OCI-LY3 (cell line): Measurements from ENCODE around the gene INSIG2.

Source experiments
- H2AFZ ChIP-seq: fragments of 200-600, 300-600 bp; shearing (Covaris generic); 2 replicates; pipeline ENCODE4 v1.6.0; 2014; ENCODE audit warnings: antibody characterized with exemption, low read depth, low read length
- H3K27ac ChIP-seq: fragments of 200-600, 300-600 bp; sonication (generic); 2 replicates; pipeline ENCODE4 v1.5.1; 2014; ENCODE audit warnings: mild to moderate bottlenecking, low read length, moderate library complexity, mixed read lengths
- H3K27me3 ChIP-seq: fragments of 200-600, 300-600 bp; sonication (generic); 2 replicates; pipeline ENCODE4 v1.6.1; 2014; ENCODE audit warnings: low read depth, low read length, mixed read lengths
- H3K36me3 ChIP-seq: fragments of 200-600, 300-600 bp; sonication (generic); replicated peaks from 2 replicates; pipeline ENCODE3; 2014; ENCODE audit warnings: low read depth, low read length, mixed read lengths
- H3K4me1 ChIP-seq: fragments of 300-600, 200-600 bp; sonication (generic); 2 replicates; pipeline ENCODE4 v1.6.1; 2014; ENCODE audit warnings: low read length, mixed read lengths
- H3K4me2 ChIP-seq: fragments of 200-600, 300-600 bp; sonication (generic); 2 replicates; pipeline ENCODE4 v1.6.1; 2014; ENCODE audit warnings: low read length, mixed read lengths
- H3K4me3 ChIP-seq: fragments of 300-600, 200-600 bp; sonication (generic); 2 replicates; pipeline ENCODE4 v1.5.1; 2014; ENCODE audit warnings: antibody characterized with exemption, mild to moderate bottlenecking, low read length, moderate library complexity
- H3K79me2 ChIP-seq: fragments of 300-600, 200-600 bp; shearing (Covaris generic); 2 replicates; pipeline ENCODE4 v1.6.1; 2014; ENCODE audit warnings: mild to moderate bottlenecking, low read length, mixed read lengths
- H3K9ac ChIP-seq: fragments of 300-600, 200-600 bp; shearing (Covaris generic); 2 replicates; pipeline ENCODE4 v1.6.0; 2014; ENCODE audit warnings: mild to moderate bottlenecking, low read length, moderate library complexity
- H3K9me3 ChIP-seq: fragments of 200-600, 300-600 bp; shearing (Covaris generic); 2 replicates; pipeline ENCODE4 v1.6.1; 2014; ENCODE audit warnings: low read length, mixed read lengths; ENCODE audit not compliant: insufficient read depth
- H4K20me1 ChIP-seq: fragments of 200-600, 300-600 bp; sonication (generic); 2 replicates; pipeline ENCODE4 v1.6.1; 2016; ENCODE audit warnings: low read length, mixed read lengths; ENCODE audit not compliant: insufficient read depth
- CTCF ChIP-seq: fragments of 200-600, 300-600 bp; sonication (generic); IDR thresholded peaks from 2 replicates; pipeline ENCODE4 v1.5.1; 2014; ENCODE audit warnings: antibody characterized with exemption, low read length, low read depth
- EZH2phosphoT487 ChIP-seq: fragments of 200-600 bp; shearing (Covaris generic); IDR thresholded peaks from 2 replicates; pipeline ENCODE4 v1.6.1; 2018; ENCODE audit warnings: antibody characterized with exemption, mixed run types, low read depth

INSIG2 gene

DNA sequence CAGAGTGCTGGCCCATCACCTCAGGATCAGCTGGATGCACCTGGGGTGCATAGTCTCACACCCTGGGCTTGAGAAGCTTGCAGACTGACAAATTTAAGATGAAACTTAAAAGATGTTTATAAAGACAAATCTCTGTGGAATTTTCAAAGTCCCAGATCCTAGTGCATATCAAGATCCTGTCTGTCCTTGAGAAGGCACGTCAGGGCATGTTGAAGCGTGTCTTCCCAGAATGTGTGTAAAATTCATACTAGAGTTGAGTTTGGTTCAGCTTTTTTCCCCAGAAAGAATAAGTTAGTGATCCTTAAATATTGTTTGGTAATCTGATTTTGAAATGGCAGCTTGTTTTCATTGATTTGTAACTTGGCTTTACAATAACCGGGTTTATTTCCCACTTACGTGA, 27.5 kb downstream of the INSIG2 start:
- Histone ChIP-seq H3K79me2 (no peaks in the 10 kb centered on the region), H3K27ac (no peak overlapping the region), H2AFZ (no peak overlapping the region), H3K9me3 (no peaks in the 10 kb centered on the region), H4K20me1 (no peaks in the 10 kb centered on the region), H3K4me1 (peaks cover 8% of the 10 kb centered on the region; the same call in 1 of the 2 replicates), H3K4me2 (no peak overlapping the region), H3K4me3 (no peak overlapping the region), H3K27me3 (no peaks in the 10 kb centered on the region), H3K9ac (no peak overlapping the region), H3K36me3 (peaks cover 44% of the 10 kb centered on the region)
- TF ChIP-seq EZH2phosphoT487, result no peak
- TF ChIP-seq CTCF, result no peak

- no peak for TF ChIP-seq EZH2phosphoT487
- no peak for TF ChIP-seq CTCF
- Histone ChIP-seq H2AFZ (no peak overlapping the region), H4K20me1 (no peaks in the 10 kb centered on the region), H3K9me3 (no peaks in the 10 kb centered on the region), H3K9ac (no peak overlapping the region), H3K4me2 (no peak overlapping the region), H3K36me3 (peaks cover 29% of the 10 kb centered on the region), H3K4me1 (peaks cover 27% of the 10 kb centered on the region), H3K27ac (no peak overlapping the region), H3K4me3 (no peak overlapping the region), H3K79me2 (no peaks in the 10 kb centered on the region), H3K27me3 (no peaks in the 10 kb centered on the region)
These were observed 30.2 kb downstream of the INSIG2 start for GRCh38 chr2:118118479-118118878.

DNA sequence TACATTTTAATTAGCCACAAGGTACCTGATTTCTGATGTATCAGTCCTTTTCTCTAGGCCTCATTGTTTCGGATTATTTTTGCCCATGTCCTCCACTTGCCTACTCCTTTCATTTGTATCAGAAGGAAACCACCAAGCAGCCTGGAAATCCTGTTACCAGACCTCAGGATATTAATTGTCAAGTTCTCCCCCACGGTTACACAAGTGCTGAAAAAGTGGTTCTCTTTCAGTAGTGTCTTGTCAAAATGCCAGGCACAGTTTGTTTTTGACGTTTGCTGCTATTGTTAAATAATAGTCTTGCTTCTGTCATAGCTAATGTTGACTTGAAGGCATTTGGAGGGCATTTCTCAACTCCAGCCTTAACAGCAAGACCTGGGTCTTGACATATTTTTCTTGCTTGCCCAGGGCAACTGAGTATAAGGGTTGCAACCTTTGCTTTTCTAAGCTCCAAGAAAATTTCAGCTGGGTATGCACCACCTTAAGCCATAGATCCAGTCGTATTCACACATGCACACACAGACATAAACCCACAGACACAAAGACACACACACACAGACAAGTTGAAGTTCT, 31.0 kb downstream of the INSIG2 start:
- no peaks in the 10 kb centered on the region for H3K27me3 ChIP-seq
- no peak overlapping the region for H3K9ac ChIP-seq
- H3K4me1 ChIP-seq, result peaks cover 32% of the 10 kb centered on the region
- TF ChIP-seq CTCF (no peak), EZH2phosphoT487 (no peak)
- H3K79me2 ChIP-seq, result no peaks in the 10 kb centered on the region
- no peak overlapping the region for H3K4me2 ChIP-seq
- peaks cover 29% of the 10 kb centered on the region for H3K36me3 ChIP-seq
- no peak overlapping the region for H2AFZ ChIP-seq
- H3K27ac ChIP-seq, result no peak overlapping the region
- H3K4me3 ChIP-seq, result no peak overlapping the region
- H4K20me1 ChIP-seq, result no peaks in the 10 kb centered on the region
- no peaks in the 10 kb centered on the region for H3K9me3 ChIP-seq

DNA sequence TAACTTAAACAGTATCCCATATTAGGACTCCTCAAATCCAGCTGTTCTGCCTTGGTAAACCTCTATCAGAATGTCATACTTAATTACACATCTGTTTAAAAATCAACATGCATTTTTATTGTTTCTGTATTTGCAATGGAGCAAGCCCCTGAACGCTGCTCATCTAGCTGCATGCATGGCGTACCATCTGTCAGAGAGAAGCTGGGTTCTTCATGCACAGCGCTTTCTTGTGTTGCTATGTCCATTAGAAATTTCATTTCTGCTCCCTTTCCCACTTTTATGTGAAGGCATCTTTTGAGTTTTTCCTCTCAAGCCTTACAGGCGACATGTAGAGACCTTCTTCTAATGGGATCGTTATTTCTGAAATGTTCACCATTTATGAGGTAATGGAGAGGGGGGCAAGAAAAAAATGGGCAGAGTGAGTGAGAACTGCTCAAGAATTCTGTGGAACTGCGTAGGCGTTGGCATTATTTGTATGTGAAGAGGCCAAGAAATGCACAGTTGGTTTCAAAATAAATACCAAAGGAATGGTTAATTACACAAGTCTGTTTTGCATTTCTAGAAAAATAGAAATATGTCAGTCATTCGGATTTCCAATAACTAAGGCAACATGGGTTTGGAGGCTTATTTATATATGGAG, 31.6 kb downstream of the INSIG2 start:
- Histone ChIP-seq H3K4me1 (peaks cover 38% of the 10 kb centered on the region), H3K27me3 (no peaks in the 10 kb centered on the region), H4K20me1 (no peaks in the 10 kb centered on the region), H2AFZ (no peak overlapping the region), H3K9ac (no peak overlapping the region), H3K4me3 (no peak overlapping the region), H3K27ac (no peak overlapping the region), H3K36me3 (peaks cover 24% of the 10 kb centered on the region), H3K9me3 (no peaks in the 10 kb centered on the region), H3K79me2 (no peaks in the 10 kb centered on the region), H3K4me2 (no peak overlapping the region)
- TF ChIP-seq EZH2phosphoT487, result no peak
- TF ChIP-seq CTCF, result no peak
